Measurements from ENCODE around the gene PLPP3. TPM values are rescaled to one million over a fixed set of nuclear protein-coding genes. Genes with fewer than 3 reads are reported as not detected.

PLPP3 gene
- total RNA-seq, 2 donors from 2014 or later = 0.12 TPM; not detected in 1

DNA sequence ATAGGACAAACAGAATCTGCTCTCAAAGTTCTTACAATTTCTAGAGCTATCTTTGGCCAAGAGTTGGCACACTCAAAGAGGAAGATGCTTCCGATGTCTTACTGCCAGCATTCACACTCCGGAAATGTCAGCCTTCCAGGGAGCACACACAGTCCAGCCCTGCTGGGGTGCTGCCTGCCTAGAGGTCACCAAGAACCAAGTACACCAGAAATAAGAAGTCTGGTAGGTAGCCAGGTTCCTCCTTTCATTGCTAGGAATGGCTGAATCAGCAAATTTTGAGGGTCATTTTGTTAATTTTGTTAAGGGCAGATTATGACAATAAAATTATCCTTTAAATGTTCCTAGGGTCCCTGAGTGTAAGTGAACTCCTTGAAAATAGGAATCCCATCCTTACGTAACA is 77.5 kb downstream of the PLPP3 start:
- Mint-ChIP-seq H3K27ac (no peak overlapping the region), H3K27me3 (peaks cover 16 to 23% of the 10 kb centered on the region in 2 donors), H3K9me3 (no peaks in the 10 kb centered on the region), H3K36me3 (no peaks in the 10 kb centered on the region), H3K4me3 (no peak overlapping the region), H3K4me1 (ENCODE audit: low read depth in 2 of 2) (no peaks in the 10 kb centered on the region)
- ATAC-seq (no peak), DNase-seq (ENCODE audit: low spot score) (no peak)

DNA sequence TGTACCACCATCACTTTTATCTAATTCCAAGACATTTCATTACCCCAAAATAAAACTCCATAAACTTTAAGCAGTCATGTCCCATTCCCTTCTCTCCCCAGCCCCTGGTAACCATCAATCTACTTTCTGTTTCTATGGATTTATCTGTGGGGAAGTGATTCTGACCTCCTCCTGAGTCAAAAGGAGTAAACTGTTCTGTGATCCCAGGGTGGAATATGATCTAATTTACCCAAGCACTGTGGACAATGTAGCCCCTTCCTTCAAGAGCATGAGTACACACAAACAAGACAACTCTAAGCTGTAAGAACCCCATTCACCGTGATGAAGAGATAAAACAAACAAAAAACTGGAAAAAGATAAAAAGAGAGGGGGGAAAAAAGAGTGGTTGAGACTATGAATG is 77.9 kb downstream of the PLPP3 start:
- no peak for DNase-seq (ENCODE audit: low spot score)
- no peaks in the 10 kb centered on the region for H3K9me3 Mint-ChIP-seq

DNA sequence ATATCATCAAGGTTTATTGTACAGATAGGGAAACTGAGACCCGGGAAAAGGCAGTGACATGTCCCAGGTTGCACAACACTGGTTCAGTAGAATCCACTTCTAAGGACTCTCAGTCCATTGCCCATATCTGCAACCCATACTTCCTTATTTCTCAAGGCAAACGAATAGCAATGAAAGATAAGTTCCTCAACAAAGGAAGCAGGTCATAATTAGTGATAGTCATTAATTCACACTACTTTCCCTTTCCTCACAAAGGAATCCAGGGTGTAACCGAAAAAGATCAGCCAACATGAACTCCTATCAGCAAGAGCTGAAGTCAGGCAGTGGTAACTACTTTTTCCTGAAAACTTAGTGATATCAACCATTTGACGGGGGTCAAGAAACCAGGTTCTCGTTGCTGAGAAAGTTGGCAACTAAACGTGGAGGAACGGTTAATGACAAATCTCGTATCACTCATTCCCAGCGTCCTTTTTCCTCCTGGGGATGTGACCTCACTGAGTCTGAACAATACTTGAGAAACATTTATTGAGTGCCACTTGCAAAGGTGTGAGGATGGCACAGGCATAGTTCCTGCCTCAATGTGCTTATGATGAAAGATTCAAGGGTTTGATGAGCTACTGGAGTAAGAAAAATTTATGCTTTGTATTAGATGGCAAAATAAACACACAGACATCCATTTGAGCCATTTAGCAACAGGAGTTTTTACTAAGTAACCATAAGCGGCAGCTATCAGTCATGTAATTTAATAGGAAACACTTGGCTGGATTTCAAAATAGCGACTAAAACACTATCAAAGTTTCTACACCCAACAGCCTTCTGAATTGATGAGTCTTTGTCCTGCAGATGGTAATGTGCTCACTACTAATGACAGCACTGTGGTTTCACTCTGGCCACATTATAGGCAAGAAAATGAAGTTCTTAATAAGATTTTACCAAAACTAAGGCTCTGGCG is 82.3 kb downstream of the PLPP3 start:
- Mint-ChIP-seq H3K9me3 (no peaks in the 10 kb centered on the region), H3K4me3 (no peak overlapping the region), H3K4me1 (ENCODE audit: low read depth in 2 of 2) (no peaks in the 10 kb centered on the region), H3K27me3 (peaks cover 13 to 17% of the 10 kb centered on the region in 2 donors), H3K36me3 (no peaks in the 10 kb centered on the region), H3K27ac (no peak overlapping the region)
- ATAC-seq = no peak
- no peak for DNase-seq (ENCODE audit: low spot score)

More for the DNA sequence above, 77.9 kb downstream of the PLPP3 start:
- Mint-ChIP-seq H3K4me1 (ENCODE audit: low read depth in 2 of 2) (no peaks in the 10 kb centered on the region), H3K27ac (no peak overlapping the region), H3K36me3 (no peaks in the 10 kb centered on the region), H3K27me3 (peaks cover 13 to 23% of the 10 kb centered on the region in 2 donors), H3K4me3 (no peak overlapping the region)
- ATAC-seq = no peak

DNA sequence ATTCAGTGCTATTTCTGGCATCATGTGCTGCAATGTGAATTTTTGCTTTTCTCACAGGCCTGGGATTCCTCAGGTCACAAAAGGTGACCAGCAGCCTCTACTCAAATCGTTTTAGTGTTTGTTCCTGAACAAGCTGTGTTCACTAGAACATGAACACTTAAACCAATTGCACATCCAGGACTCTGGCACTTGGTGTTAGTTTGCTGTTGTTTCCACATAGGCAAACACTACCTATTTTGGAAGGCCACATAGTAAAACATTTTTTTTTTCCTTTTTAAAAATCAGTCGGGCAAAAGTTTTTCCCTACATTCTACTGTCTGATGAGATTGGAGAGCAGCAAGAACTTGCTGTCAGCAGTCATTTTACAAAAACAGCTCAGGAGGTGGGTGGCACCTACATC is 83.2 kb downstream of the PLPP3 start:
- no peaks in the 10 kb centered on the region for H3K36me3 Mint-ChIP-seq
- no peak for ATAC-seq
- no peaks in the 10 kb centered on the region for H3K4me1 Mint-ChIP-seq (ENCODE audit: low read depth in 2 of 2)

DNA sequence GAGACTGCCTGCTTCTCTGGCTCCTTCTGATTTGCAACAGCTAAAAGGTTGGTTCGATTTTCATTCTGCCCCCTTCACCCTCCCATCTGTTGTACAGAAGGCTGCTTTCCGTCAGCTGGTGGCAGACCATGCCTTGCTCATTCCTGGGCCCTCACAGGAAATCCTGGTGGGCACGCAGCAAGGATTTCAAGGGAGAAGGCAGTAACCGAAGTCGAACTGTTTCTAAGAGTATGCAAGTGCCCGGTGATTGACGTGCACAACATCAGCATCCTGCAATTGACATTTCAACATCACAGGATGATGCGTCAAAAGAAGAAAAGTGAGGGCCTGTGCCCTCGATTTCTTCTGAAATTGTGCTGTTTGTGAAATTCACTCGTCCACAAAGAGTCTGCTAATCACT is 83.8 kb downstream of the PLPP3 start:
- H3K4me1 Mint-ChIP-seq (ENCODE audit: low read depth in 2 of 2) = no peaks in the 10 kb centered on the region
- no peaks in the 10 kb centered on the region for H3K9me3 Mint-ChIP-seq
- DNase-seq (ENCODE audit: low spot score) = no peak
- H3K4me3 Mint-ChIP-seq = no peak overlapping the region
- no peaks in the 10 kb centered on the region for H3K36me3 Mint-ChIP-seq
- H3K27me3 Mint-ChIP-seq = peaks cover 8 to 10% of the 10 kb centered on the region in 2 donors
- H3K27ac Mint-ChIP-seq = no peak overlapping the region
- no peak for ATAC-seq

More for the DNA sequence above, 83.2 kb downstream of the PLPP3 start:
- DNase-seq (ENCODE audit: low spot score) = no peak
- H3K27ac Mint-ChIP-seq = no peak overlapping the region
- H3K4me3 Mint-ChIP-seq = no peak overlapping the region
- H3K9me3 Mint-ChIP-seq = no peaks in the 10 kb centered on the region
- peaks cover 9 to 11% of the 10 kb centered on the region in 2 donors for H3K27me3 Mint-ChIP-seq

DNA sequence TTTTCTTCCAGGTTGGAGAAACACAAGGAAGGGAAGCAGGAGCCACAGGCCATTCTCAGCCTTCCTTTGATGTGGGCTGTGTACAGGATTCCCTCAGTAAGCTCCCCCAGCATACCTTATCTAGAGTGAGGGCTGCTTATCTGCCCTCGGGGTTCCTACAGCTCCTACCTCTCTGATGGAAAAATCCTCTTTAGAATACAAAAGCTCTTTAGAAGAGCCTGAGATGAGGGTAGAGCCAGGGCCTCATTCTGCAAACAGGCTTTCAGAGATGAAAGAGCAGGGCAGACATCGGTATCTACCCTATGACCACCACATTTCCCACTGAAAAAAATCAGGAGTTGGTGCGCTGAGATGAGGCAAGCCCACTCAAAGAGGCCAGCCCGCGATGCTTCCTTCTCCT is 85.1 kb downstream of the PLPP3 start:
- Mint-ChIP-seq H3K4me1 (ENCODE audit: low read depth in 2 of 2) (no peaks in the 10 kb centered on the region), H3K27ac (no peak overlapping the region), H3K27me3 (peaks cover 0 to 9% of the 10 kb centered on the region in 2 donors), H3K4me3 (no peak overlapping the region), H3K9me3 (no peaks in the 10 kb centered on the region), H3K36me3 (no peaks in the 10 kb centered on the region)
- DNase-seq (ENCODE audit: low spot score) (no peak), ATAC-seq (no peak)

DNA sequence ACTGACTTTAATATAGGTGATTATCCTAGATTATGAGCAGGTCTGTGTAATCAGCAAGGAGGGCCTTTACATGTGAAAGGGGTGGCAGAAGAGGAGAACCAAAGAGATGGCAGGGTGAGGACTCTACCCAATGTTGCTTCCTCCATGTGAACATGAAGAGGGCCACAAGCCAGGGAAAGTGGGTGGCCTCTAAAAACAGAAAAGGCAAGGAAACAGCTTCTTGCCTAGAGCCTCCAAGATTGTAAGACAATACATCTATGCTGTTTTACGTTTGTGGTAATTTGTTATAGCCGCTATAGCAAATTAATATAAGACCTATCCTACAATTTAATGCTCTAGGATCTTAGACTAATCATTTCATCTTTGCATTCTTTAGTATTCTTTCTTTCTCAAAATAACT is 85.5 kb downstream of the PLPP3 start:
- DNase-seq (ENCODE audit: low spot score) (no peak), ATAC-seq (no peak)
- H3K9me3 Mint-ChIP-seq = no peaks in the 10 kb centered on the region
- no peaks in the 10 kb centered on the region for H3K36me3 Mint-ChIP-seq
- no peak overlapping the region for H3K4me3 Mint-ChIP-seq
- no peak overlapping the region for H3K27ac Mint-ChIP-seq
- H3K27me3 Mint-ChIP-seq = peaks cover 0 to 9% of the 10 kb centered on the region in 2 donors
- H3K4me1 Mint-ChIP-seq (ENCODE audit: low read depth in 2 of 2) = no peaks in the 10 kb centered on the region

DNA sequence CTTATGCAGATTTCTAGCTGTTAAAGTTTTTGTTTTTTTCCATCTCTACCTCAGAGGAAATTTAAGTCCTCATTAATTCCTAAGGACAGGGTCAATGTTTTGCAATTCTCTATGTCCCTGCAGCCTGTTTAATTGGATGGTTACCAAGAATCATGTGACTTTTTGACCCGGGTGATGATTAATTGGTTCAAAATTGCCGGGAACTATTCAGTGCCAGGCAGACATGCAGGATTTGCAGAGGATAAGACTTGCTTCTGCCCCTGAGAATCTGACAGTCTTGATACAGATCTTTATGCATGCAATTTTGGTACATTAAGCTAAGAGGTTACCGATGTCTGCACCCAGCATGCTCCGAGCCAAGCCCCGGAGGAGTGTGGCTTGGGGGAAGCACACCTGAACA is 87.9 kb downstream of the PLPP3 start:
- H3K4me3 Mint-ChIP-seq = no peak overlapping the region

DNA sequence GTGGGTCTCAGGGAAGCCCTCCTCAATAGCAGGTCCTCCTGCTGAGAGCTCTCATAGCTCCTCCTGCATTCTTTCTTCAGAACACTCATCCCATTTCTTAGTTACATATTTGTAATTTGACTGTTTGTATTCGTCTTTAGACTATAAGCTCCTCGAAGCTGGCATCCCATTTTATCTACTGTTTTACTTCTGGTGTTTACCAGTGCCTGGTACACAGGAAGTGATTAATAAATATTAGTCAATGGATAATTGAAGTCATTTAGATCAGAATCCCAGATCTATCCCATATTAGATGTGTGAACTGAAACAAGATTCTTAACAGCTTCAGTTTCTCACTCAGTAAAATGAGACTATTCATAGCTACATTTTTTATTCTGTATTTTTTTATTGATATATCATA is 88.7 kb downstream of the PLPP3 start:
- no peaks in the 10 kb centered on the region for H3K9me3 Mint-ChIP-seq
- H3K27ac Mint-ChIP-seq = no peak overlapping the region
- H3K36me3 Mint-ChIP-seq = no peaks in the 10 kb centered on the region
- H3K4me1 Mint-ChIP-seq (ENCODE audit: low read depth in 2 of 2) = no peaks in the 10 kb centered on the region
- DNase-seq (ENCODE audit: low spot score) = no peak
- H3K4me3 Mint-ChIP-seq = no peak overlapping the region
- H3K27me3 Mint-ChIP-seq = peaks cover 6 to 9% of the 10 kb centered on the region in 2 donors
- no peak for ATAC-seq

More for the DNA sequence above, 87.9 kb downstream of the PLPP3 start:
- no peaks in the 10 kb centered on the region for H3K9me3 Mint-ChIP-seq
- DNase-seq (ENCODE audit: low spot score) (no peak), ATAC-seq (no peak)
- no peaks in the 10 kb centered on the region for H3K36me3 Mint-ChIP-seq
- H3K4me1 Mint-ChIP-seq (ENCODE audit: low read depth in 2 of 2) = no peaks in the 10 kb centered on the region
- H3K27me3 Mint-ChIP-seq = peaks cover 0 to 7% of the 10 kb centered on the region in 2 donors
- no peak overlapping the region for H3K27ac Mint-ChIP-seq

DNA sequence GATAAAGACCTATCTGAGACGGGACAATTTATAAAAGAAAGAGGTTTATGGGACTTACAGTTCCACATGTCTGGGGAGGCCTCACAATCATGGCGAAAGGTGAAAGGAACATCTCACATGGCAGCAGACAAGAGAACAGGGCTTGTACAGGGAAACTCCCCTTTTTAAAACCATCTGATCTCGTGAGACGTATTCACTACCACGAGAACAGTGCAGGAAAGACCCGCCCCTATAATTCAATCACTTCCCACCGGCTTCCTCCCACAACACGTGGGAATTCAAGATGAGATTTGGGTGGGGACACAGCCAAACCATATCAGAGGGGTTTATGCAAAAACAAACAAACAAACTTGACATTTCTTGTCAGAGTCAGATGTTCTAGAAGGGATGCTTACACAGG is 89.7 kb downstream of the PLPP3 start:
- peaks cover 12 to 14% of the 10 kb centered on the region in 2 donors for H3K27me3 Mint-ChIP-seq
- no peaks in the 10 kb centered on the region for H3K4me1 Mint-ChIP-seq (ENCODE audit: low read depth in 2 of 2)
- no peaks in the 10 kb centered on the region for H3K9me3 Mint-ChIP-seq
- ATAC-seq (no peak), DNase-seq (ENCODE audit: low spot score) (no peak)
- no peak overlapping the region for H3K4me3 Mint-ChIP-seq
- no peak overlapping the region for H3K27ac Mint-ChIP-seq
- no peaks in the 10 kb centered on the region for H3K36me3 Mint-ChIP-seq

DNA sequence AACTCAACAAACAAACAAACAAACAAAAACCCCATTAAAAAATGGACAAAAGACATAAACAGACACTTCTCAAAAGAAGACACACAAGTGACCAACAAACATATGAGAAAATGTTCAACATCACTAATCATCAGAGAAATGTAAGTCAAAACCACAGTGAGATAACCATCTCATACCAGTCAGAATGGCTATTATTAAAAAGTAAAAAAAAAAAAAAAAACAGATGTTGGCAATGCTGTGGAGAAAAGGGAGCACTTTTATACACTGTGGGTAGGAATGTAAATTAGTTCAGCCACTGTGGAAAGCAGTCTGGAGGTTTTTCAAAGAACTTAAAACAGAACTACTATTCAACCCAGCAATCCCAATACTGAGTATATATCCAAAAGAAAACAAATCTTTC is 94.7 kb downstream of the PLPP3 start:
- Mint-ChIP-seq H3K36me3 (no peaks in the 10 kb centered on the region), H3K4me1 (ENCODE audit: low read depth in 2 of 2) (no peaks in the 10 kb centered on the region), H3K27me3 (peaks cover 27 to 46% of the 10 kb centered on the region in 2 donors), H3K4me3 (no peak overlapping the region), H3K9me3 (no peaks in the 10 kb centered on the region), H3K27ac (no peak overlapping the region)
- no peak for ATAC-seq
- DNase-seq (ENCODE audit: low spot score) = no peak

DNA sequence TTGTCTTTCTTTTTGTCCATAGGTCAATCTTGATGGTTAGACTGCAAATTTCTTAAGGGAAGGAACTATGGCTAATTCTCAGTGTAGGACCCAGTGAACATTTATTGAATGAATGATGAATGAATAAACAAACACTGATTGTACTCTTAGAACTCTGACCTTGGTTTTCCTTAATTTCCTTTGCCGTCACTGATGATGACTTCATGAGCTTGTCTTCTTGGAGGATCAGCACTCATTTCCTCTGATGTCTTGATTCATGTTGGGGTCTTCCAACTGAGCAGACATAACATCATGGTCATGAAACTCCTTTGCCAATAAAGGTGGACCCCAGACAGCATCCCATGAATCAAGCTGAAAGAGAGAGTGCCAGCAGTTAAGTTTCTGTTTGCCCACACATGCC is 96.3 kb downstream of the PLPP3 start:
- no peak overlapping the region for H3K27ac Mint-ChIP-seq
- no peak for ATAC-seq
- no peak for DNase-seq (ENCODE audit: low spot score)
- no peaks in the 10 kb centered on the region for H3K9me3 Mint-ChIP-seq
- H3K4me3 Mint-ChIP-seq = no peak overlapping the region
- H3K36me3 Mint-ChIP-seq = peaks cover 5% of the 10 kb centered on the region
- H3K27me3 Mint-ChIP-seq = peaks cover 36 to 61% of the 10 kb centered on the region in 2 donors
- no peaks in the 10 kb centered on the region for H3K4me1 Mint-ChIP-seq (ENCODE audit: low read depth in 2 of 2)

DNA sequence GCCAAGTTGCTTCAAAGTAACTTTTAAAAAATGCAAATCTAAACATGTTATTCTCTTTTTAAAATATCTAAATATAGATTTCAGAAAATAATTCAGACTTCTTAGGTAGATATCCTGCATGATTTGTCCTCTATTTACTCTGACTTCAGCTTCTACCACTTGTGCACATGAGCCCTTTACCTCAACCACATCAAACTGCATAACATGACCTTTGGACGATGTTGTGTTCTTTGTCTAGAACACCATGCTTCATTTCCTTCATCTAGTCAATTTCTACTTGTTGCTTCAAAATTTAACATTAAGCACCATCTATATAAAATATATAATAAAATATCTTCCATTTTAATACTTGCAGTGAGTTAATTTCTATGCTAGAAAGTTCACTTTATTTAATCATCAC is 96.9 kb downstream of the PLPP3 start:
- H3K4me3 Mint-ChIP-seq = no peak overlapping the region

DNA sequence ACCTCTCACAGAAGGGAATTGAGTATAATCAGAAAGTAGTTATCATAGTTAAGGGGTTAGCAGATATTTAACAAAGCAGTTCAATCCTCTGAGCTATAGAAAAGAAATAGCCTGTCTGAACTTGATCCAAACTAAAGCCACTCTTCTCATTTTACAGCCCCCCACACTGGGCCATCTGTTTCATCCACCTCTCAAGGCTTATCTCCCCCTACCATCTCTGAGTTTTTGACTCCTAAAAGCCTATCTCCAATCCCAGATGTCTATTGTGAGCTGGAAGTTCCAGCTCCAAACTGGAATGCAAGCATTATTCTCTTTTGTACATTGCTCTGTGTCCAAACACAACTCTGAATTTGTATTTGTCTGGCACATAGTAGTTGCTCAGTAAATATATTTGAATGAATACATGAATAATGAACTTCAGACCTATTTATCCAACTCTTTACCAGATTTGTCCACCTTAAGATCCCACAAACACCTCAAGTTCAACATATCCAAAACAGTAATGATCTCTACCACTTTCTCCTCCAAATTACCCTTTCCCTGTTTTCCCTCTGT is 98.1 kb downstream of the PLPP3 start:
- H3K27me3 Mint-ChIP-seq = peaks cover 44 to 67% of the 10 kb centered on the region in 2 donors

More for the DNA sequence above, 96.9 kb downstream of the PLPP3 start:
- Mint-ChIP-seq H3K9me3 (no peaks in the 10 kb centered on the region), H3K4me1 (ENCODE audit: low read depth in 2 of 2) (no peaks in the 10 kb centered on the region), H3K36me3 (peaks cover 5% of the 10 kb centered on the region), H3K27me3 (peaks cover 36 to 61% of the 10 kb centered on the region in 2 donors), H3K27ac (no peak overlapping the region)
- ATAC-seq (no peak), DNase-seq (ENCODE audit: low spot score) (no peak)

More for the DNA sequence above, 98.1 kb downstream of the PLPP3 start:
- Mint-ChIP-seq H3K36me3 (peaks cover 5% of the 10 kb centered on the region), H3K27ac (no peak overlapping the region), H3K4me1 (ENCODE audit: low read depth in 2 of 2) (no peaks in the 10 kb centered on the region), H3K4me3 (no peak overlapping the region), H3K9me3 (no peaks in the 10 kb centered on the region)
- DNase-seq (ENCODE audit: low spot score) (no peak), ATAC-seq (no peak)
